Esophagus squamous epithelium (tissue), 5 donors: Measurements from ENCODE around the gene C3orf33. TPM values are rescaled to one million over a fixed set of nuclear protein-coding genes. Genes with fewer than 3 reads are reported as not detected.

ENCODE experiments used
- DNase-seq: peaks from one replicate; lab custom pipeline; 2025; lab: John Stamatoyannopoulos, UW
- H3K27ac ChIP-seq, 4 donors: fragments of 200-600 bp; sonication (generic); one replicate each; pipeline ENCODE4 v1.5.1; 2016 to 2019; ENCODE audit warnings: mild to moderate bottlenecking in 1 of 4
- H3K27me3 ChIP-seq, 4 donors: fragments of 200-600 bp; sonication (generic); 1 replicate in 3 of 4; 2 replicates in 1 of 4; pipeline versions ENCODE4 v1.5.1 to v1.6.0; 2017 to 2021; ENCODE audit warnings: antibody characterized with exemption in 1 of 4
- H3K36me3 ChIP-seq, 3 donors: fragments of 200-600 bp; sonication (generic); one replicate each; pipeline ENCODE4 v1.5.1; 2016 to 2019
- H3K4me1 ChIP-seq, 3 donors: fragments of 200-600 bp; sonication (generic); one replicate each; pipeline ENCODE4 v1.5.1; 2017 to 2019
- H3K4me3 ChIP-seq, 4 donors: fragments of 200-600 bp; sonication (generic); 1 replicate in 3 of 4; 2 replicates in 1 of 4; pipeline ENCODE4 v1.5.1; 2016 to 2019; ENCODE audit warnings: mild to moderate bottlenecking in 2 of 4, moderate library complexity in 1 of 4
- H3K9me3 ChIP-seq, 3 donors: fragments of 200-600 bp; sonication (generic); one replicate each; pipeline ENCODE4 v1.5.1; 2016 to 2019
- CTCF ChIP-seq, 6 experiments: fragments of 450-650 bp in 4 of 6; fragments of 200-600 bp in 2 of 6; sonication (generic) in 2 of 6; IDR thresholded peaks; one replicate each; pipeline ENCODE4 v1.5.1; 2016 to 2019; ENCODE audit warnings: antibody characterized with exemption in 6 of 6, mild to moderate bottlenecking in 4 of 6, moderate library complexity in 4 of 6
- POLR2A ChIP-seq, 4 donors: fragments of 450-650 bp; IDR thresholded peaks; one replicate each; pipeline ENCODE4 v1.6.1; 2017; ENCODE audit warnings: antibody characterized with exemption in 4 of 4, mild to moderate bottlenecking in 4 of 4, moderate library complexity in 3 of 4
- WGBS, 2 donors: methylation state at CpG; one replicate each; pipeline ENCODE4 v1.1.5; 2018; 5-methylcytosine and 5-hydroxymethylcytosine counted together
- intact Hi-C: fragments of 100-400 bp; cut with DNase I; formaldehyde crosslinking; loops from one replicate; pipeline ENCODE4 v1.15.0; 2022
- total RNA-seq, 4 donors: library from RNA; depleted of rRNA; stranded (reverse); fragments of >200 nt; gene quantifications; one replicate each; pipeline ENCODE4 v1.1.0, GENCODE V29; 2016
- donor health status: DM: yes; HTN: yes; CAD: no.

C3orf33 gene
- total RNA-seq, 4 donors from 2014 or later: 0.44 to 1.3 (median 0.58) TPM

GRCh38 chr3:155805204-155805801, 775 bp downstream of the C3orf33 start:
- Histone ChIP-seq H3K27me3 (no peaks in the 10 kb centered on the region), H3K27ac (peak overlapping the region in 3 of 4 donors; percentile 74 to 88 (median 86)), H3K36me3 (no peaks in the 10 kb centered on the region), H3K4me1 (peaks cover 0 to 16% (median 3%) of the 10 kb centered on the region in 3 donors), H3K9me3 (no peaks in the 10 kb centered on the region), H3K4me3 (peak overlapping the region; percentile 53 to 93 (median 80))
- TF ChIP-seq POLR2A (IDR thresholded peaks at IDR 0.05): no peak
- no peak for TF ChIP-seq CTCF (IDR thresholded peaks at IDR 0.05)
- WGBS, 2 donors: 49% methylated on average over 14 to 15 of the region's 15 CpGs
- intact Hi-C loops: no loop called here
- DNase-seq: no peak

- Histone ChIP-seq H3K4me3 (no peak overlapping the region), H3K27me3 (no peaks in the 10 kb centered on the region), H3K9me3 (no peaks in the 10 kb centered on the region), H3K36me3 (no peaks in the 10 kb centered on the region), H3K4me1 (peaks cover 0 to 16% (median 3%) of the 10 kb centered on the region in 3 donors), H3K27ac (no peak overlapping the region)
- DNase-seq: no peak
- intact Hi-C loops: no loop called here
- no peak for TF ChIP-seq POLR2A (IDR thresholded peaks at IDR 0.05)
Measured at GRCh38 chr3:155804323-155804722, 1.8 kb downstream of the C3orf33 start.

DNA sequence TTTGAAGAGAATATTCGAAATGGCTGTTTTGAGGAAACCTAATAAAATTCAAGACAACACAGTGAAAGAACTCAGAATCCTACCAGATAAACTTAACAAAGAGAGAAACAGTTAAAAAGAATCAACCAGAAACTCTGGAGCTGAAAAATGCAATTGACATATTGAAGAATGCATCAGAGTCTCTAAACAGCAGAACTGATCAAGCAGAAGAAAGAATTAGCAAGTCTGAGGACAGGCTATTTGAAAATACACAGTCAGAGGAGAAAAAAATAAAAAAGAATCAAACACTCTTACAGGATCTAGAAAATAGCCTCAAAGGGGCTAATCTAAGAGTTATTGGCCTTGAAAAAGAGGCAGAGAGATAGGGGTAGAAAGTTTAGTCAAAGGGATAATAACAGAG, 13.5 kb downstream of the C3orf33 start:
- Histone ChIP-seq H3K9me3 (no peaks in the 10 kb centered on the region), H3K27ac (no peak overlapping the region), H3K4me1 (no peaks in the 10 kb centered on the region), H3K27me3 (no peaks in the 10 kb centered on the region), H3K36me3 (peaks cover 0 to 25% (median 0%) of the 10 kb centered on the region in 3 donors), H3K4me3 (no peak overlapping the region)
- TF ChIP-seq POLR2A (IDR thresholded peaks at IDR 0.05): no peak
- TF ChIP-seq CTCF (IDR thresholded peaks at IDR 0.05): no peak
- intact Hi-C loops: no loop called here
- WGBS, 2 donors: 67 to 75% methylated on average over 1 of the region's 1 CpG
- DNase-seq: no peak

- DNase-seq: no peak
- no peaks in the 10 kb centered on the region for H3K9me3 ChIP-seq
- peaks cover 0 to 17% (median 0%) of the 10 kb centered on the region in 3 donors for H3K36me3 ChIP-seq
- H3K27me3 ChIP-seq: no peaks in the 10 kb centered on the region
- WGBS, 2 donors: 74 to 93% methylated on average over 2 of the region's 2 CpGs
- H3K27ac ChIP-seq: no peak overlapping the region
- H3K4me1 ChIP-seq: no peaks in the 10 kb centered on the region
- intact Hi-C loops: no loop called here
- H3K4me3 ChIP-seq: no peak overlapping the region
- TF ChIP-seq POLR2A (IDR thresholded peaks at IDR 0.05) (no peak), CTCF (IDR thresholded peaks at IDR 0.05) (no peak)
Measured at GRCh38 chr3:155791190-155791589, 14.9 kb downstream of the C3orf33 start.

- TF ChIP-seq POLR2A (IDR thresholded peaks at IDR 0.05) (no peak), CTCF (IDR thresholded peaks at IDR 0.05) (no peak)
- intact Hi-C loops: no loop called here
Measured at GRCh38 chr3:155790272-155790925, 15.7 kb downstream of the C3orf33 start.

More at GRCh38 chr3:155790272-155790925, 15.7 kb downstream of the C3orf33 start:
- H3K27me3 ChIP-seq: no peaks in the 10 kb centered on the region
- H3K4me1 ChIP-seq: no peaks in the 10 kb centered on the region
- H3K27ac ChIP-seq: no peak overlapping the region
- no peak overlapping the region for H3K4me3 ChIP-seq
- no peak for DNase-seq
- WGBS, 2 donors: 52 to 64% methylated on average over 3 to 4 of the region's 4 CpGs
- H3K9me3 ChIP-seq: no peaks in the 10 kb centered on the region
- peaks cover 0 to 17% (median 0%) of the 10 kb centered on the region in 3 donors for H3K36me3 ChIP-seq
